ENCODE results near the gene CCND1. TPM values are rescaled to one million over a fixed set of nuclear protein-coding genes. Genes with fewer than 3 reads are reported as not detected.

Gene CCND1
- total and polyA plus RNA-seq, 9 of the 15 experiments (the other 6 are each of a cell fraction or from before 2014, with no cell fraction given) = 0.04 to 23.3 (median 3.8) TPM

DNA sequence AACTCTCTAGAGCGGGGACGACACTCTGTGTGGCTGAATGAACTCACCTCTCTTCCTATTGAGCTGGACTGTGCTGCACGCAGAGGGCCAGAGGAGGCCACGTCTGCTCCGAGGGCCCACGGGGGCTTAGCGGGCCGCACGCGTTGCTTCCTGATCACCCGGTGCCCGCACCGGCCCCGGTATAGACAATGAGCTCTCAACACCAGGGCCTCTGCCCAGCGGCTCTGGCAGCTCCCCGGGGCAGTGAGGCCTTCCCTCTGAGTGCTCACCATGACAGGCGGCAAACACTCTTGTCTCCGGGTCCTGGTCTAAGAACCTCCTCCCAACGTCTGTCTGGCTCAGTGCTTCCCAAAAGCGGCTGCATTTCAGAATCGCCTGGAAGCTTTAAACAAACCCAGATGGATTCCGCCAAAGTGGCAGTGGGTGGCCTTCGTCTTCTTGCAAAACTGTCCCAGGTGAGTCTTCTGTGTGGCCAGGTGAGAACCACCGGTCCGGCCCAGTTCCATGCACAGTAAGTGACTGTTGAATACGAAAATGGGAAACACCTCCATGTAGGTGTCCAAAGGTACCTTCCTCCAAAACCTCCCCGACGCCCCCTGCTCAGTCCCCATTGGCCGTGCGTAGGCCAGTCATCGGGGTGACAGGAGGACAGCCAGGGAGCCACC, 47.8 kb upstream of the CCND1 start:
- no TSS peak for BruUV-seq (replicated peaks)
- H3K9me1 ChIP-seq (ENCODE audit: control insufficient read depth, insufficient read depth, low read length) = no peaks in the 10 kb centered on the region
- no peaks in the 10 kb centered on the region; a peak in 2 of 5 replicates for H3K4me1 ChIP-seq (replicated peaks in 1 of 2; ENCODE audit: control insufficient read depth in 2 of 2, insufficient read depth in 2 of 2, low read length in 2 of 2)
- CTCF ChIA-PET (ENCODE audit: low intra/inter-chr PET ratio) = no interaction called here
- H3K9me3 ChIP-seq (replicated peaks; ENCODE audit: control insufficient read depth, insufficient read depth, low read depth, low read length) = no peaks in the 10 kb centered on the region
- H3K27me3 ChIP-seq (ENCODE audit: control insufficient read depth in 2 of 2, insufficient read depth in 2 of 2, low read length in 2 of 2) = peaks cover 0 to 22% of the 10 kb centered on the region in 2 experiments; a peak in 2 of 5 replicates
- no peaks in the 10 kb centered on the region for H3K36me3 ChIP-seq (ENCODE audit: control insufficient read depth, insufficient read depth, low read length)
- 56% methylated on average over 23 of the region's 31 CpGs for WGBS (ENCODE audit: insufficient coverage, low coverage, missing lambda C conversion rate)
- intact Hi-C loops (cut with micrococcal nuclease) = no loop called here
- no peak for DNase-seq (ENCODE audit: extremely low read depth in 1 of 4, low spot score in 3 of 4)
- no peak for FAIRE-seq
- in situ Hi-C loops (cut with MboI) = no loop called here
- no peak overlapping the region for H3K4me3 ChIP-seq
- H2AFZ ChIP-seq (ENCODE audit: low read depth, low read length) = peak overlapping the region; percentile 64; the same call in 1 of the 2 replicates
- no peak overlapping the region for H3K4me2 ChIP-seq (ENCODE audit: insufficient read depth, low read length)
- POLR2A ChIA-PET = interaction anchor here (0.6 kb wide), 1 partner anchor 507 kb away, joined by 4 read pairs; no protein-coding TSS in a partner anchor
- no peak overlapping the region for H3K27ac ChIP-seq (ENCODE audit: extremely low read depth, low read depth, low read length)
- no peak for ATAC-seq
- H3K9ac ChIP-seq (ENCODE audit: insufficient read depth in 1 of 2, low read depth in 2 of 2, low read length in 2 of 2) = no peak overlapping the region
- no peaks in the 10 kb centered on the region for H4K20me1 ChIP-seq (replicated peaks; ENCODE audit: control insufficient read depth, insufficient read depth, low read length)
- H3K79me2 ChIP-seq (ENCODE audit: control insufficient read depth, insufficient read depth, low read length) = no peaks in the 10 kb centered on the region
- TF ChIP-seq, protein P1, sequence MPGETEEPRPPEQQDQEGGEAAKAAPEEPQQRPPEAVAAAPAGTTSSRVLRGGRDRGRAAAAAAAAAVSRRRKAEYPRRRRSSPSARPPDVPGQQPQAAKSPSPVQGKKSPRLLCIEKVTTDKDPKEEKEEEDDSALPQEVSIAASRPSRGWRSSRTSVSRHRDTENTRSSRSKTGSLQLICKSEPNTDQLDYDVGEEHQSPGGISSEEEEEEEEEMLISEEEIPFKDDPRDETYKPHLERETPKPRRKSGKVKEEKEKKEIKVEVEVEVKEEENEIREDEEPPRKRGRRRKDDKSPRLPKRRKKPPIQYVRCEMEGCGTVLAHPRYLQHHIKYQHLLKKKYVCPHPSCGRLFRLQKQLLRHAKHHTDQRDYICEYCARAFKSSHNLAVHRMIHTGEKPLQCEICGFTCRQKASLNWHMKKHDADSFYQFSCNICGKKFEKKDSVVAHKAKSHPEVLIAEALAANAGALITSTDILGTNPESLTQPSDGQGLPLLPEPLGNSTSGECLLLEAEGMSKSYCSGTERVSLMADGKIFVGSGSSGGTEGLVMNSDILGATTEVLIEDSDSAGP (CRISPR knock-in tag; IDR thresholded peaks at IDR 0.05) = no peak
- TF ChIP-seq BDP1 (IDR thresholded peaks at IDR 0.05; ENCODE audit: insufficient read depth, insufficient read length) (no peak), ZNF165 (CRISPR knock-in tag; IDR thresholded peaks at IDR 0.05; ENCODE audit: borderline replicate concordance) (no peak), ZNF695 (CRISPR knock-in tag; IDR thresholded peaks at IDR 0.05) (no peak), ZNF184 (CRISPR knock-in tag; IDR thresholded peaks at IDR 0.05) (no peak), NR2C2 (CRISPR knock-in tag; IDR thresholded peaks at IDR 0.05) (no peak), NR2C2 (tag; IDR thresholded peaks at IDR 0.05) (no peak), HNRNPK (IDR thresholded peaks at IDR 0.05; ENCODE audit: low read depth, low read length, poor library complexity, severe bottlenecking) (no peak), TAF1 (IDR thresholded peaks at IDR 0.05; ENCODE audit: control insufficient read depth, extremely low read depth, insufficient read depth, low read length, severe bottlenecking) (no peak), MTA2 (IDR thresholded peaks at IDR 0.05; ENCODE audit: low read depth) (no peak), WHSC1 (IDR thresholded peaks at IDR 0.05; ENCODE audit: low read length) (no peak), NCOA2 (IDR thresholded peaks at IDR 0.05; ENCODE audit: partially characterized antibody in 2 of 2) (no peak), ZNF140 (CRISPR knock-in tag; IDR thresholded peaks at IDR 0.05) (no peak), ESRRA (IDR thresholded peaks at IDR 0.05; ENCODE audit: borderline replicate concordance, low read depth) (no peak), ZNF175 (CRISPR knock-in tag; IDR thresholded peaks at IDR 0.05; ENCODE audit: low read depth) (no peak), ARHGAP35 (IDR thresholded peaks at IDR 0.05; ENCODE audit: partially characterized antibody) (no peak)
- TF ChIP-seq, protein P2, sequence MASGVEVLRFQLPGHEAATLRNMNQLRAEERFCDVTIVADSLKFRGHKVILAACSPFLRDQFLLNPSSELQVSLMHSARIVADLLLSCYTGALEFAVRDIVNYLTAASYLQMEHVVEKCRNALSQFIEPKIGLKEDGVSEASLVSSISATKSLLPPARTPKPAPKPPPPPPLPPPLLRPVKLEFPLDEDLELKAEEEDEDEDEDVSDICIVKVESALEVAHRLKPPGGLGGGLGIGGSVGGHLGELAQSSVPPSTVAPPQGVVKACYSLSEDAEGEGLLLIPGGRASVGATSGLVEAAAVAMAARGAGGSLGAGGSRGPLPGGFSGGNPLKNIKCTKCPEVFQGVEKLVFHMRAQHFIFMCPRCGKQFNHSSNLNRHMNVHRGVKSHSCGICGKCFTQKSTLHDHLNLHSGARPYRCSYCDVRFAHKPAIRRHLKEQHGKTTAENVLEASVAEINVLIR (CRISPR knock-in tag; IDR thresholded peaks at IDR 0.05) = no peak
- TF ChIP-seq, protein P3, sequence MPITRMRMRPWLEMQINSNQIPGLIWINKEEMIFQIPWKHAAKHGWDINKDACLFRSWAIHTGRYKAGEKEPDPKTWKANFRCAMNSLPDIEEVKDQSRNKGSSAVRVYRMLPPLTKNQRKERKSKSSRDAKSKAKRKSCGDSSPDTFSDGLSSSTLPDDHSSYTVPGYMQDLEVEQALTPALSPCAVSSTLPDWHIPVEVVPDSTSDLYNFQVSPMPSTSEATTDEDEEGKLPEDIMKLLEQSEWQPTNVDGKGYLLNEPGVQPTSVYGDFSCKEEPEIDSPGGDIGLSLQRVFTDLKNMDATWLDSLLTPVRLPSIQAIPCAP (CRISPR knock-in tag; IDR thresholded peaks at IDR 0.05; ENCODE audit: borderline replicate concordance) = no peak
